Activated CD8-positive, alpha-beta memory T cell treated with anti-CD3 and anti-CD28 coated beads, Interleukin-2, amount 50 U/mL, for 4 hours (primary cell): ENCODE results near the gene ZIC2.

Experiments
- DNase-seq: peaks from one replicate; pipeline ENCODE4 v3.0.0-alpha.2; 2020

The ZIC2 gene

GRCh38 chr13:99975626-99976025 is 6.0 kb upstream of the ZIC2 start:
- DNase-seq, result no peak

- no peak for DNase-seq
These were observed 5.0 kb upstream of the ZIC2 start for GRCh38 chr13:99976575-99976974.

DNA sequence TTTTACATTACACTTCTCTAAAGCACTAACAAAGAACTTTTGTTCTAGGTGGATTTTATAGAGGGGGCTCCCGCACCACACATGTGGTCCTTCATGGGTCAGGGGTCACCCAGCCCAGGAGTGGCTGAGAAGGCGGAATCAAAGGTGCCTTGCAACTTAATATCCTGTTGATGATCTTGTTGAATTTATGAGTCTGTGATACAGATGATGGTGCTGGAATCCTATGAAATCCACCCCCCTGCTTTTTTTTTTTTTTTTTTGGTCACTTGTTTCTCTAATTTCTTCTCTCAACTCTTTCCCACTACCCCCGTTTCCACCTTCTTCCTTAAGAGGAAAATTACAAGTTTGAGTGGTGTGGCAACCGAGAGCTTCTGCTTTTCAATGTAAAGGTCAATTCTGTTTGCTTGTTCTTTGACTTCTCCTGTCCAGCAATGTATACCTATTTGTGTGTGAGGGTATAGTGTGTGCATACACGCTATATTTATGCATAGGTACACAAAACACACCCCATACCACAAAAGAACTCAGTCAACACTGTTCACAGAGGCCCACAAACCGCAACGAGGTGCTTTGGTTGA is 4.2 kb upstream of the ZIC2 start:
- DNase-seq, result no peak

DNA sequence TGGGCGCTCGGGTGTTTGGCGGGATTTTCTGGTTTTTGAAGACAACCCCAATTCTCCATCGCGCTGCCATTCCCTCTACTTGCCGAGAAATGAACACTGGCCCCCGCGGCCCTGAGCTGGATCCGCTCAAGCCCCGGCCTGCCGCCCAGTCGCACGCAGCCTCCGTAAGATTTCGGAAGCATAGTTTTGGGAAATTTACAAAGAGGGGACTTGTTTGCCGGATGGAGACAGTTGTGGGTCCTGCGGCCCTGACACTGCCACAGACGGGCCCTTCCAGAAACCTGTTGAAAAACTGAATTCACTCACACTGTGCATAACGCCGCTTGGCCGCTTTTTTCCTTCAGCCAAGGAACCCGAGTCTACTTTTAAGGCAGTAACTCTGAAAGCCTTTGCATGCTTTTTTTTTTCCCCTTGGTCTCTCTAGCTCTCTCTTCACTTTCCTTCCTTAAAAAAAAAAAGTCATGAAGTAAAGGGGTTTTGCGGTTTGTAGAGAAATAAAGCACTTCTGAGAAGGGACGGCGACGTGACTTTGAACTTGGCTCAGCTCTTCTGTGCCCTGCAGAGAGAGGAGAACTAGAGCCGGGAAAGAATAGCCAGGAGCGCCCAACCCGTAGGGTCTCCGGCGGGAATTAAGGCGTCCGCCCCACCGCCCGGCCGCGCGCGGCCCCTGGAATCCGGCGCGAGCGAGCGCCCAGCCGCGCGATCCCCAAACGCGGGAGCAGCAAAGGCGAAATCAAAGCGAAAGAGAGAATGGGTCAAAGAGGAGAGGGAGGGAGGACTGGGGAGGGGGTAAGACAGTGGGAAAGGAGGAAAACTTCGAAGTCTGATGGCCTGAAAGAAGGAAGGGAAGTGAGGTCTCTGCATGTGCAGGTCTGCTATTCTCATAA is 3.4 kb upstream of the ZIC2 start:
- DNase-seq, result no peak

GRCh38 chr13:99978799-99979452 is 2.7 kb upstream of the ZIC2 start:
- no peak for DNase-seq

- DNase-seq, result no peak
These were observed 2.0 kb upstream of the ZIC2 start for GRCh38 chr13:99979453-99980200.

DNA sequence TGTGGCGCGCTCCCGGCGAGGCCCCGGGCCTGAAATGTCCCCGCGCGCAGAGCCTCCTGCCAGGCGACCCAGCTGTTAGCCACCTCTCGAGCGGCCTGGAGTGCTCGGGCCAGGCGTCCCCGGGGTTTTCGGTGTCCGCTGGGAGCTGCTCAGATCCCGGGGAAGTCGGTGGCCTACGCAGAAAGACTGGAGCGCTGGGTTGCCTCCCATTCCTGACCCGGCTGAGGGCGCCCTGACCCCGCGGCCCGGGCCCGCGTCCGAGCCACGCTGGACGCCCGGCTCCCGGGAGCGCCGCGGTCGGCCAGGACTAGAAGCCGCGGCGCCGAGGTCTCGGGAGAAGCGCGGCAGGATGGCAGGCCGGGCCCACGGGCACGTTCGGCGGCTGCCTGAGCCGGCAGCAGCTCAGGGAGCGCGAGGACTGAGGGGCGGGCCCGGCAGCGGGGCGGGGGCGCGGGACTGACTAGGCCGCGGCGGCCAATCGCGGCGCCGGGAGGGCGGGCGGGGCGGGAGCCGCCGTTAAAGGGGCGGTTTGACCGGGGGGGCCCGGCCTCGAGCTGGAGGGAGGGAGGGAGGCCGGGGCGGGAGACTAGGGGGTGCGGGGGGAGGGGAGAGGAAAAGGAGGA is 1.3 kb upstream of the ZIC2 start:
- peak; percentile 65 for DNase-seq

DNA sequence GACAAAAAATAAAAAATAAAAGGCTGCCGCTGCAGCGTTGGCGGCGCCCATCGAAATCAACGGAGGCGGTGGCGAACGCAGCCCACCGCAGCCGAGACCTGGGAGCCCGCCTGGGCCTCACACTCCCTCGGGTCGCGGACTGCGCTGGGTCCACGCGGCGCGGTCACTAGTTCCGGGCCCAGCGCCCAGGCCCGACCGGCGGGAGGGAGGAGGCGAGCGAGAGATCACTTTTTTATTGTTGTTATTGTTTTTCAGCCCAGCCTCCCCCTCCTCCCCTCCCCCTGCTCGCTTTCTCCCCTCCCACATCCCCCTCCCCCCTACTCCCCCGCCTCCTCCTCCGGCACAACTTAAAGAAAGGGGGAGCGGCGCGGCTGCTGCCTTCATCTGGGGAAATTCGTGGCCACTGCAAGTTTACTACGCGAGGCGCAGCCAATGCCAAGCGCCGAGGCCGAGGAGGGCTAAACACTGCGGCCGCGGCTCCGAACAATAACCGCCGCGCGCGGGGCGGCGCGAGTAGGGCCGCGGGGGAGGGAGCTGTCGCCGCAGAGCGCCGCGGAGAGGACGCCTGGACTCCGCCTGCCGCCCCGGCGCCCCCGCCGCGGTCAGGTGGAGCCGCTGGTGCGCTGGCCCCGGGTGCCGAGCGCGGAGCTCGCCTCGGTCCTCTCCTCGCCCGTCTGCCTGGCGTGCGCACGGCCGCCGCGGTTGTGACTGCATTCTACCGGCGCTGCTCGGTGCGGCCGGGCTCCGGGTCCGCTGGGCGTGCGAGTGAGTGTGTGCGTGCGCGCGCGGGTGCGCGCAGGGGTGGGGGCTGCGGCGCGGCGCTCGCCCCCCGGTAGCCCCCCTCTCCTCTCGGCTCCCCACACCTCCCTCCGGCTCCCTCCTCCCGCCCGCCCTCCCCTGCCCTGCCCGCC is 505 bp upstream of the ZIC2 start:
- DNase-seq, result no peak

GRCh38 chr13:99982036-99982730 is 599 bp downstream of the ZIC2 start:
- no peak for DNase-seq

DNA sequence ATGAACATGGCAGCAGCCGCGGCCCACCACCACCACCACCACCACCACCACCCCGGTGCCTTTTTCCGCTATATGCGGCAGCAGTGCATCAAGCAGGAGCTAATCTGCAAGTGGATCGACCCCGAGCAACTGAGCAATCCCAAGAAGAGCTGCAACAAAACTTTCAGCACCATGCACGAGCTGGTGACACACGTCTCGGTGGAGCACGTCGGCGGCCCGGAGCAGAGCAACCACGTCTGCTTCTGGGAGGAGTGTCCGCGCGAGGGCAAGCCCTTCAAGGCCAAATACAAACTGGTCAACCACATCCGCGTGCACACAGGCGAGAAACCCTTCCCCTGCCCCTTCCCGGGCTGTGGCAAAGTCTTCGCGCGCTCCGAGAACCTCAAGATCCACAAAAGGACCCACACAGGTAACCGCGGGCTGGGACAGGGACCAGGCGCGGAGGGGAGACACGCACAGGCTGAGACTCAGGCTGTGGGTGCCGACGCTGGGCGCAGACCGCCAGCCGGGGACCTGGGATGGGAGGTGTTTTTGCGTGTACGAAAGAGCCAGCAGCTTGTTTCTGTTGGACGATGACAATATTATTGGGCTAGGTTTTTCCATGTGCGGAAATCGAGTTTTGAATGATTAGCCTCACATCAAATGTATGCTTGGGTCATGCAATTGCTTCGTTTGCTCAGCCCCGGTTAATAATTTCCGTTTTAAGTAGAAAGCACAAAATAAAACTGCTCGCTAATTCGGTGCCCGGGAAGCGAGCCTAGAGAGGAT is 1.3 kb downstream of the ZIC2 start:
- DNase-seq, result no peak

GRCh38 chr13:99983499-99984401 is 2.2 kb downstream of the ZIC2 start:
- no peak for DNase-seq

- DNase-seq, result no peak
These were observed 3.1 kb downstream of the ZIC2 start for GRCh38 chr13:99984461-99985240.

GRCh38 chr13:99985241-99985874 is 3.8 kb downstream of the ZIC2 start:
- DNase-seq, result no peak

DNA sequence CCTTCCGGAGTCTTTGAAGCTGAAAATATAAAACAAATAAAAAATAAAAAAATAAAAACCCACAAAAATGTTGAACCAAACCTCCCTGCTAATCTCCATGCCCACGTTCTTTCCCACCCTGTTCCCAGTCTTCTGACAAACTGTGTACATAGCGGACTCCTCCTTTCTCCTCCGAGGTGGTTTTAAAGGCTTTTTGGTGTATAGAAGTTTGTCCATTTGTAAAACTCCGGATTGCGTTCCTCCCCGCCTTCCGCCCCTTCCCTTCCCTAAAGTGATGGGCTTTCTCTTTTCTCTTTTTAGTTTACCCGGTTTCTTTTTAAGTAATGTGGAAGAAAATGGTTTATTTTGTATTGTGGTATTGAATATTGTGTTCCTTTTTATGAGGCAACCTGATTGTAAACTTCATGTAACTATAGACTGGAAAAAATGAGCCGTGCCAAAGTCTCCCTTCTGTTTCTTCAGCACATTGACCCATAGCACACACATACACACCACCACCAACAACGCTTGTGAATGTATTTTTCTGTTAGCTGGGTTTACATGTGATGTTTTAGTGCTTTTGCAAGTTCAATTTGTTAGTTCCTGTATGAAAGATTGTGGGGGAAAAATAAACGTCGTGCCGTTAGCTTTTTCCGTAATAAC is 4.4 kb downstream of the ZIC2 start:
- DNase-seq, result no peak

- no peak for DNase-seq
These were observed 5.2 kb downstream of the ZIC2 start for GRCh38 chr13:99986741-99987140.

- no peak for DNase-seq
These were observed 5.8 kb downstream of the ZIC2 start for GRCh38 chr13:99987154-99988019.
